ENCODE results near the gene ELAVL4. TPM values are rescaled to one million over a fixed set of nuclear protein-coding genes. Genes with fewer than 3 reads are reported as not detected.
"Not testable (repeated sequence)": the region's sequence is repeated elsewhere in the genome, so short reads cannot be mapped to it uniquely, and the experiment has no call there.

The ELAVL4 gene
- total RNA-seq, 4 donors from 2014 or later: 0.18 TPM; not detected in 3

- H3K36me3 ChIP-seq: no peaks in the 10 kb centered on the region
- no peaks in the 10 kb centered on the region for H3K9me3 ChIP-seq
- H3K27ac ChIP-seq: no peak overlapping the region
- peaks cover 5% of the 10 kb centered on the region for H3K27me3 ChIP-seq
- WGBS: 89% methylated on average over 4 of the region's 4 CpGs
- no peaks in the 10 kb centered on the region for H3K4me1 ChIP-seq
- DNase-seq (ENCODE audit: low spot score in 2 of 2): no peak
- TF ChIP-seq EP300 (IDR thresholded peaks at IDR 0.05) (no peak), POLR2A (IDR thresholded peaks at IDR 0.05) (no peak), POLR2AphosphoS5 (IDR thresholded peaks at IDR 0.05) (no peak), CTCF (IDR thresholded peaks at IDR 0.05) (no peak)
- no peak overlapping the region for H3K4me3 ChIP-seq
Measured at GRCh38 chr1:50163680-50164079, 55.0 kb downstream of the ELAVL4 start.

- H3K27me3 ChIP-seq; H3K9me3 ChIP-seq; DNase-seq (ENCODE audit: low spot score in 2 of 2); H3K36me3 ChIP-seq; H3K4me3 ChIP-seq; H3K4me1 ChIP-seq; H3K27ac ChIP-seq: not testable (repeated sequence)
- WGBS: 92% methylated on average over 1 of the region's 1 CpG
Measured at GRCh38 chr1:50166351-50166750, 57.6 kb downstream of the ELAVL4 start.

GRCh38 chr1:50172299-50172698, 63.6 kb downstream of the ELAVL4 start:
- no peaks in the 10 kb centered on the region for H3K4me1 ChIP-seq
- no peak for DNase-seq (ENCODE audit: low spot score in 2 of 2)
- no peak overlapping the region for H3K27ac ChIP-seq
- no peak for TF ChIP-seq POLR2A (IDR thresholded peaks at IDR 0.05)
- no peak for TF ChIP-seq EP300 (IDR thresholded peaks at IDR 0.05)
- no peak for TF ChIP-seq POLR2AphosphoS5 (IDR thresholded peaks at IDR 0.05)
- no peak for TF ChIP-seq CTCF (IDR thresholded peaks at IDR 0.05)
- H3K9me3 ChIP-seq: no peaks in the 10 kb centered on the region
- 56% methylated on average over 1 of the region's 1 CpG for WGBS
- no peak overlapping the region for H3K4me3 ChIP-seq
- no peaks in the 10 kb centered on the region for H3K36me3 ChIP-seq
- H3K27me3 ChIP-seq: no peaks in the 10 kb centered on the region

- no peaks in the 10 kb centered on the region for H3K36me3 ChIP-seq
- TF ChIP-seq EP300 (IDR thresholded peaks at IDR 0.05): no peak
- no peak for TF ChIP-seq CTCF (IDR thresholded peaks at IDR 0.05)
- no peak for TF ChIP-seq POLR2AphosphoS5 (IDR thresholded peaks at IDR 0.05)
- TF ChIP-seq POLR2A (IDR thresholded peaks at IDR 0.05): no peak
- H3K27ac ChIP-seq: no peak overlapping the region
- H3K4me1 ChIP-seq: no peaks in the 10 kb centered on the region
- no peak overlapping the region for H3K4me3 ChIP-seq
- no peaks in the 10 kb centered on the region for H3K27me3 ChIP-seq
- DNase-seq (ENCODE audit: low spot score in 2 of 2): no peak
- no peaks in the 10 kb centered on the region for H3K9me3 ChIP-seq
Measured at GRCh38 chr1:50174101-50174500, 65.4 kb downstream of the ELAVL4 start.

GRCh38 chr1:50175719-50176639, 67.3 kb downstream of the ELAVL4 start:
- DNase-seq (ENCODE audit: low spot score in 2 of 2): no peak
- H3K4me1 ChIP-seq: peaks cover under 1% of the 10 kb centered on the region
- 44% methylated on average over 7 of the region's 7 CpGs for WGBS
- no peak overlapping the region for H3K4me3 ChIP-seq
- no peak overlapping the region for H3K27ac ChIP-seq
- TF ChIP-seq CTCF (IDR thresholded peaks at IDR 0.05) (no peak), POLR2AphosphoS5 (IDR thresholded peaks at IDR 0.05) (no peak), EP300 (IDR thresholded peaks at IDR 0.05) (no peak), POLR2A (IDR thresholded peaks at IDR 0.05) (no peak)
- H3K27me3 ChIP-seq: no peaks in the 10 kb centered on the region
- H3K36me3 ChIP-seq: no peaks in the 10 kb centered on the region
- no peaks in the 10 kb centered on the region for H3K9me3 ChIP-seq
